WI38 (cell line): ENCODE data around the gene ARHGEF3.

Source experiments
- H3K4me3 ChIP-seq: 2 replicates; pipeline ENCODE4 v1.5.1; 2011; ENCODE audit warnings: low read depth, mild to moderate bottlenecking, control low read depth, low read length
- CTCF ChIP-seq: IDR thresholded peaks from 2 replicates; pipeline ENCODE4 v1.5.1; 2012; ENCODE audit warnings: low read depth, mild to moderate bottlenecking, control low read depth, low read length

Gene ARHGEF3

GRCh38 chr3:56778893-56779292, 22.9 kb downstream of the ARHGEF3 start:
- H3K4me3 ChIP-seq = no peak overlapping the region
- no peak for TF ChIP-seq CTCF

GRCh38 chr3:56776556-56776950, 25.2 kb downstream of the ARHGEF3 start:
- H3K4me3 ChIP-seq = no peak overlapping the region
- no peak for TF ChIP-seq CTCF

GRCh38 chr3:56775838-56776555, 25.8 kb downstream of the ARHGEF3 start:
- no peak for TF ChIP-seq CTCF
- no peak overlapping the region for H3K4me3 ChIP-seq

- H3K4me3 ChIP-seq = no peak overlapping the region
- TF ChIP-seq CTCF = no peak
These were observed 26.3 kb downstream of the ARHGEF3 start for GRCh38 chr3:56775445-56775837.

GRCh38 chr3:56773986-56774385, 27.8 kb downstream of the ARHGEF3 start:
- H3K4me3 ChIP-seq = no peak overlapping the region
- TF ChIP-seq CTCF = no peak

GRCh38 chr3:56772952-56773938, 28.5 kb downstream of the ARHGEF3 start:
- no peak for TF ChIP-seq CTCF
- no peak overlapping the region for H3K4me3 ChIP-seq

- TF ChIP-seq CTCF = no peak
- H3K4me3 ChIP-seq = no peak overlapping the region
These were observed 30.4 kb downstream of the ARHGEF3 start for GRCh38 chr3:56771376-56771775.
